GM12878 (cell line): ENCODE measurements around the gene NLRP7. TPM values are rescaled to one million over a fixed set of nuclear protein-coding genes. Genes with fewer than 3 reads are reported as not detected.

ENCODE experiments used
- ATAC-seq: fragments of 200-7000 bp; cut with Tn5 transposase; 3 replicates; pipeline ENCODE4 v1.9.1; 2020; ENCODE audit warnings: mild to moderate bottlenecking, moderate library complexity
- BruUV-seq: library from RNA; stranded (reverse); fragments of 400-500 nt; replicated peaks from 2 replicates; lab custom pipeline; 2021; lab: Mats Ljungman, UMichigan
- CTCF ChIA-PET: fragments of 300-600 bp; sonication (Branson Sonifier 250); formaldehyde crosslinking; extraction: SDS; loops from one replicate; lab custom pipeline; 2021; ENCODE audit warnings: inconsistent platforms; lab: Yijun Ruan, JAX
- POLR2A ChIA-PET: fragments of 350-600 bp; formaldehyde crosslinking; extraction: SDS; loops from one replicate; lab custom pipeline; 2021; ENCODE audit warnings: inconsistent platforms; lab: Charles Lee
- RAD21 ChIA-PET: fragments of 300-600 bp; sonication (Branson Sonifier 250); formaldehyde crosslinking; loops from one replicate; lab custom pipeline; 2023; ENCODE audit warnings: antibody characterized with exemption; ENCODE audit not compliant: unreplicated experiment; lab: Charles Lee
- SMC1A ChIA-PET: fragments of 300-600 bp; sonication (Branson Sonifier 250); formaldehyde crosslinking; loops from one replicate; lab custom pipeline; 2023; ENCODE audit not compliant: unreplicated experiment, uncharacterized antibody; lab: Charles Lee
- DNase-seq: peaks from one replicate; pipeline ENCODE4 v3.0.0-alpha.2; 2011; ENCODE audit warnings: low read depth, low spot score
- FAIRE-seq: peaks from 3 replicates; lab custom pipeline; 2011; peaks lifted over from hg19 to GRCh38; lab: Jason Lieb, UNC
- H2AFZ ChIP-seq: 2 replicates; pipeline ENCODE4 v1.6.0; 2011; ENCODE audit warnings: low read depth, low read length, control low read depth; ENCODE audit not compliant: control insufficient read depth
- H3K27ac ChIP-seq: 2 replicates; pipeline ENCODE4 v1.5.1; 2011; ENCODE audit warnings: control low read depth; ENCODE audit not compliant: control insufficient read depth, insufficient read depth
- H3K27me3 ChIP-seq, 2 experiments: replicated peaks in 1 of 2; 2 replicates each; pipeline versions ENCODE4 v1.6.0 to v1.6.1; 2011; ENCODE audit warnings: low read length in 1 of 2; ENCODE audit not compliant: control insufficient read depth in 2 of 2, insufficient read depth in 2 of 2
- H3K36me3 ChIP-seq, 2 experiments: 2 replicates each; pipeline ENCODE4 v1.5.1; 2011; ENCODE audit warnings: low read length in 1 of 2; ENCODE audit not compliant: control insufficient read depth in 2 of 2, insufficient read depth in 2 of 2
- H3K4me1 ChIP-seq: 2 replicates; pipeline ENCODE4 v1.6.1; 2011; ENCODE audit warnings: mild to moderate bottlenecking, low read length, moderate library complexity, mixed read lengths; ENCODE audit not compliant: control insufficient read depth, insufficient read depth
- H3K4me2 ChIP-seq: 2 replicates; pipeline ENCODE4 v1.6.0; 2011; ENCODE audit warnings: control low read depth; ENCODE audit not compliant: control insufficient read depth, insufficient read depth
- H3K4me3 ChIP-seq: fragments of 200-600 bp; sonication (generic); 2 replicates; pipeline ENCODE4 v1.5.1; 2016
- H3K79me2 ChIP-seq: 2 replicates; pipeline ENCODE4 v1.6.0; 2011; ENCODE audit warnings: low read length; ENCODE audit not compliant: control insufficient read depth, insufficient read depth
- H3K9ac ChIP-seq: 2 replicates; pipeline ENCODE4 v1.8.0; 2011; ENCODE audit warnings: low read length, control low read depth, mixed read lengths; ENCODE audit not compliant: control insufficient read depth, insufficient read depth
- H3K9me3 ChIP-seq: replicated peaks from 3 replicates; pipeline ENCODE4 v1.5.1; 2011; ENCODE audit warnings: mild to moderate bottlenecking, low read length; ENCODE audit not compliant: control insufficient read depth, insufficient read depth
- H4K20me1 ChIP-seq: 2 replicates; pipeline ENCODE4 v1.6.0; 2011; ENCODE audit not compliant: control insufficient read depth, insufficient read depth
- CBFB ChIP-seq: IDR thresholded peaks from 2 replicates; pipeline ENCODE4 v1.6.1; 2016; ENCODE audit warnings: antibody characterized with exemption, low read depth
- CREM ChIP-seq: IDR thresholded peaks from 2 replicates; pipeline ENCODE4 v1.6.1; 2014; ENCODE audit warnings: antibody characterized with exemption, low read depth
- EZH2 ChIP-seq: IDR thresholded peaks from 2 replicates; pipeline ENCODE4 v1.6.1; 2012; ENCODE audit warnings: low read depth, mild to moderate bottlenecking, control low read depth, inconsistent platforms, low read length, borderline replicate concordance; ENCODE audit not compliant: control insufficient read depth
- HCFC1 ChIP-seq: fragments of 150-350 bp; IDR thresholded peaks from 2 replicates; pipeline ENCODE4 v1.6.1; 2014; ENCODE audit warnings: low read length
- IKZF2 ChIP-seq, 2 experiments: fragments of 450-650 bp; IDR thresholded peaks; 2 replicates each; pipeline ENCODE4 v1.6.1; 2017; ENCODE audit warnings: mild to moderate bottlenecking in 2 of 2, moderate library complexity in 2 of 2
- IRF5 ChIP-seq: fragments of 450-650 bp; IDR thresholded peaks from 2 replicates; pipeline ENCODE4 v1.6.1; 2017; ENCODE audit warnings: borderline replicate concordance
- MXI1 ChIP-seq: fragments of 150-350 bp; IDR thresholded peaks from 2 replicates; pipeline ENCODE4 v1.6.1; 2011; ENCODE audit warnings: low read depth, mild to moderate bottlenecking, inconsistent platforms, low read length, improper control_type of control experiment
- RAD21 ChIP-seq: IDR thresholded peaks from 2 replicates; pipeline ENCODE4 v1.6.1; 2011; ENCODE audit warnings: mild to moderate bottlenecking, low read depth, low read length, moderate library complexity; ENCODE audit not compliant: insufficient read depth
- SMAD5 ChIP-seq: IDR thresholded peaks from 2 replicates; pipeline ENCODE4 v1.6.1; 2016; ENCODE audit warnings: antibody characterized with exemption, low read depth
- TCF12 ChIP-seq: IDR thresholded peaks from 2 replicates; pipeline ENCODE4 v1.6.1; 2011; ENCODE audit warnings: low read depth, mild to moderate bottlenecking, low read length
- TCF7 ChIP-seq: IDR thresholded peaks from 2 replicates; pipeline ENCODE4 v1.6.1; 2014; ENCODE audit warnings: antibody characterized with exemption, borderline replicate concordance
- USF2 ChIP-seq: IDR thresholded peaks from 2 replicates; pipeline ENCODE4 v1.6.1; 2011; ENCODE audit warnings: low read depth, low read length, improper control_type of control experiment, borderline replicate concordance
- ZBED1 ChIP-seq: IDR thresholded peaks from 2 replicates; pipeline ENCODE4 v1.6.1; 2016; ENCODE audit warnings: borderline replicate concordance
- ZNF384 ChIP-seq: IDR thresholded peaks from 2 replicates; pipeline ENCODE4 v1.6.1; 2012; ENCODE audit warnings: low read depth, mild to moderate bottlenecking, low read length, improper control_type of control experiment, borderline replicate concordance
- WGBS: methylation state at CpG from one replicate; pipeline ENCODE4 v1.1.6; 2016; ENCODE audit warnings: low lambda C conversion rate; ENCODE audit not compliant: insufficient replicate concordance, insufficient coverage; ENCODE audit errors: missing lambda C conversion rate; 5-methylcytosine and 5-hydroxymethylcytosine counted together
- in situ Hi-C: fragments of 300-500 bp; cut with MboI; formaldehyde crosslinking; loops from 9 replicates; pipeline ENCODE4 v1.14.3; 2018; ENCODE audit warnings: mixed read lengths
- intact Hi-C: fragments of 100-400 bp; cut with micrococcal nuclease; formaldehyde crosslinking; loops from one replicate; pipeline ENCODE4 v1.14.2; 2022; ENCODE audit not compliant: unreplicated experiment
- polyA plus RNA-seq, 11 experiments: library from polyadenylated mRNA; depleted of rRNA in 4 of 11; unstranded in 6 of 11; stranded (reverse) in 5 of 11; fragments of >200 nt; fragmentation: Nextera tagmentation in 4 of 11; fragmentation: Illumina TruSeq in 1 of 11; extraction: Ambion mirVana in 4 of 11; extraction: Trizol in 1 of 11; gene quantifications; 1 replicate in 1 of 11; 2 replicates in 10 of 11; pipeline versions ENCODE4 v1.2.1 to v1.2.3, GENCODE V29; 2011 to 2016; ENCODE audit warnings: inconsistent platforms in 2 of 11, missing spikeins in 2 of 11, low read depth in 1 of 11
- total RNA-seq, 4 experiments: library from RNA; depleted of rRNA in 3 of 4; stranded (reverse); fragments of >200 nt in 3 of 4; fragmentation: Illumina TruSeq in 1 of 4; extraction: Trizol in 1 of 4; gene quantifications; 2 replicates each; pipeline versions ENCODE4 v1.2.1 to v1.2.3, GENCODE V29; 2013 to 2021
- TF ChIP-seq, protein P1 (sequence below): fragments of 450-650 bp; IDR thresholded peaks from 2 replicates; pipeline ENCODE4 v1.6.1; 2017; ENCODE audit warnings: mild to moderate bottlenecking, moderate library complexity

NLRP7 gene
- total and polyA plus RNA-seq, 10 of the 15 experiments (the other 5 are each of a cell fraction or from before 2014, with no cell fraction given) = 0.08 to 3.4 (median 0.31) TPM

DNA sequence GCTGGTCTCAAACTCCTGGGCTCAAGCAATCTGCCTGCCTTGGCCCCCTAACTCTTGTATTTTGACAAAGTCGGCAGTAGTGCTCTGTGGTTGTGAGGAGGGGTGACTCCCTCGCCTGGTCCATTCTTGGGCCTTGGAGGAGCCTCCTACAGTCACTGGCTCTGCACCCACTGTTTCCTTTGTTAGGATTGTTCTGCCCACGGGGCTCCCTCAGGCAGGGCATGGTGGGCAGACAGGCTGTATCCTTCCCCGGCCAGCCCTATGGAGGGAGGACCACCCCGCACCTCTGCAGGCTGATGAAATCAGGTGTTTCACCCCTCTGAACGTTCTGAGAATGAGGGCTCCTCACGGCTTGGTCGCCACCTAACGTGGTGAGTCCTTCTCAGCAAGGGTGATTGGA, 64.1 kb downstream of the NLRP7 start:
- no peak for TF ChIP-seq IRF5
- no peak for TF ChIP-seq HCFC1
- TF ChIP-seq CREM = no peak
- TF ChIP-seq RAD21 = no peak
- TF ChIP-seq USF2 = no peak
- TF ChIP-seq IKZF2 (IDR thresholded peaks at IDR 0.05) = no peak
- no peak for TF ChIP-seq ZNF384
- no peak for TF ChIP-seq TCF7
- no peak for TF ChIP-seq SMAD5
- no peak for TF ChIP-seq EZH2
- TF ChIP-seq ZBED1 = no peak
- TF ChIP-seq, protein P1, sequence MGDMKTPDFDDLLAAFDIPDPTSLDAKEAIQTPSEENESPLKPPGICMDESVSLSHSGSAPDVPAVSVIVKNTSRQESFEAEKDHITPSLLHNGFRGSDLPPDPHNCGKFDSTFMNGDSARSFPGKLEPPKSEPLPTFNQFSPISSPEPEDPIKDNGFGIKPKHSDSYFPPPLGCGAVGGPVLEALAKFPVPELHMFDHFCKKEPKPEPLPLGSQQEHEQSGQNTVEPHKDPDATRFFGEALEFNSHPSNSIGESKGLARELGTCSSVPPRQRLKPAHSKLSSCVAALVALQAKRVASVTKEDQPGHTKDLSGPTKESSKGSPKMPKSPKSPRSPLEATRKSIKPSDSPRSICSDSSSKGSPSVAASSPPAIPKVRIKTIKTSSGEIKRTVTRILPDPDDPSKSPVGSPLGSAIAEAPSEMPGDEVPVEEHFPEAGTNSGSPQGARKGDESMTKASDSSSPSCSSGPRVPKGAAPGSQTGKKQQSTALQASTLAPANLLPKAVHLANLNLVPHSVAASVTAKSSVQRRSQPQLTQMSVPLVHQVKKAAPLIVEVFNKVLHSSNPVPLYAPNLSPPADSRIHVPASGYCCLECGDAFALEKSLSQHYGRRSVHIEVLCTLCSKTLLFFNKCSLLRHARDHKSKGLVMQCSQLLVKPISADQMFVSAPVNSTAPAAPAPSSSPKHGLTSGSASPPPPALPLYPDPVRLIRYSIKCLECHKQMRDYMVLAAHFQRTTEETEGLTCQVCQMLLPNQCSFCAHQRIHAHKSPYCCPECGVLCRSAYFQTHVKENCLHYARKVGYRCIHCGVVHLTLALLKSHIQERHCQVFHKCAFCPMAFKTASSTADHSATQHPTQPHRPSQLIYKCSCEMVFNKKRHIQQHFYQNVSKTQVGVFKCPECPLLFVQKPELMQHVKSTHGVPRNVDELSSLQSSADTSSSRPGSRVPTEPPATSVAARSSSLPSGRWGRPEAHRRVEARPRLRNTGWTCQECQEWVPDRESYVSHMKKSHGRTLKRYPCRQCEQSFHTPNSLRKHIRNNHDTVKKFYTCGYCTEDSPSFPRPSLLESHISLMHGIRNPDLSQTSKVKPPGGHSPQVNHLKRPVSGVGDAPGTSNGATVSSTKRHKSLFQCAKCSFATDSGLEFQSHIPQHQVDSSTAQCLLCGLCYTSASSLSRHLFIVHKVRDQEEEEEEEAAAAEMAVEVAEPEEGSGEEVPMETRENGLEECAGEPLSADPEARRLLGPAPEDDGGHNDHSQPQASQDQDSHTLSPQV = no peak
- no peak for TF ChIP-seq TCF12
- no peak for TF ChIP-seq MXI1
- no peak for TF ChIP-seq CBFB
- H3K27ac ChIP-seq = no peak overlapping the region; the same call in 1 of the 2 replicates
- intact Hi-C loops = loop anchor here (5.0 kb wide), 2 partner anchors 174 to 279 kb away; no protein-coding TSS in a partner anchor
- no peak overlapping the region for H3K9ac ChIP-seq
- no peak for FAIRE-seq
- no peaks in the 10 kb centered on the region for H3K36me3 ChIP-seq
- H2AFZ ChIP-seq = peak overlapping the region; percentile 65
- in situ Hi-C loops = no loop called here
- H4K20me1 ChIP-seq = no peaks in the 10 kb centered on the region
- H3K4me1 ChIP-seq = peaks cover 3% of the 10 kb centered on the region; the same call in 1 of the 2 replicates
- no peaks in the 10 kb centered on the region for H3K9me3 ChIP-seq
- no peak for DNase-seq
- SMC1A ChIA-PET = no interaction called here
- no peak overlapping the region for H3K4me3 ChIP-seq
- no peaks in the 10 kb centered on the region for H3K79me2 ChIP-seq
- 0 out of 2 replicates have a peak overlapping the region, but pooled peaks have one; percentile 17 for H3K4me2 ChIP-seq
- POLR2A ChIA-PET = no interaction called here
- CTCF ChIA-PET = no interaction called here
- RAD21 ChIA-PET = no interaction called here
- H3K27me3 ChIP-seq = no peaks in the 10 kb centered on the region; a peak in 1 of 4 replicates
- no TSS peak for BruUV-seq
- 52% methylated on average over 9 of the region's 9 CpGs for WGBS
- ATAC-seq = no peak
